Naive thymus-derived CD4-positive, alpha-beta T cell (primary cell): ENCODE data around the gene ROBO3. TPM values are rescaled to one million over a fixed set of nuclear protein-coding genes. Genes with fewer than 3 reads are reported as not detected.
A peak's percentile ranks its signal among the peaks of the same experiment; 100 is the strongest.

ENCODE experiments used
- ATAC-seq: fragments of 150-1000 bp; cut with Tn5 transposase; 2 replicates; pipeline ENCODE4 v1.10.0; 2021; ENCODE audit warnings: mild to moderate bottlenecking, moderate library complexity
- CTCF ChIA-PET: fragments of 350-600 bp; sonication (Branson Sonifier 250); formaldehyde crosslinking; loops from one replicate; lab custom pipeline; 2021; ENCODE audit warnings: antibody characterized with exemption; lab: Charles Lee
- POLR2A ChIA-PET: fragments of 350-600 bp; sonication (Branson Sonifier 250); formaldehyde crosslinking; loops from one replicate; lab custom pipeline; 2021; ENCODE audit warnings: antibody characterized with exemption, inconsistent platforms; lab: Charles Lee
- DNase-seq, 9 donors: peaks; one replicate each; pipeline versions ENCODE4 v3.0.0 to v3.0.0-alpha.2; 2020 to 2022; ENCODE audit warnings: mixed read lengths in 1 of 9
- H3K27ac ChIP-seq: one replicate; pipeline ENCODE4 v1.7.0; 2013; ENCODE audit warnings: mild to moderate bottlenecking, low read depth, low read length, moderate library complexity
- H3K27me3 ChIP-seq, 2 donors: one replicate each; pipeline ENCODE4 v1.7.0; 2013; ENCODE audit warnings: low read length in 2 of 2, mild to moderate bottlenecking in 2 of 2, moderate library complexity in 2 of 2; ENCODE audit not compliant: control insufficient read depth in 2 of 2, insufficient read depth in 2 of 2
- H3K36me3 ChIP-seq, 3 experiments: 1 replicate in 2 of 3; 2 replicates in 1 of 3; pipeline ENCODE4 v1.7.0; 2013; ENCODE audit warnings: low read length in 3 of 3, mild to moderate bottlenecking in 3 of 3, moderate library complexity in 1 of 3; ENCODE audit not compliant: insufficient read depth in 3 of 3, control insufficient read depth in 2 of 3
- H3K4me1 ChIP-seq, 2 donors: one replicate each; pipeline ENCODE4 v1.7.0; 2013; ENCODE audit warnings: low read length in 2 of 2, mild to moderate bottlenecking in 2 of 2, moderate library complexity in 1 of 2; ENCODE audit not compliant: control insufficient read depth in 2 of 2, insufficient read depth in 2 of 2
- H3K4me3 ChIP-seq: 2 replicates; pipeline ENCODE4 v1.7.0; 2013; ENCODE audit warnings: mild to moderate bottlenecking, low read length
- H3K9me3 ChIP-seq, 3 experiments: 1 replicate in 2 of 3; 2 replicates in 1 of 3; pipeline ENCODE4 v1.7.0; 2013; ENCODE audit warnings: low read length in 3 of 3; ENCODE audit not compliant: control insufficient read depth in 2 of 3
- H3K27ac Mint-ChIP-seq, 9 donors: one replicate each; pipeline ENCODE4 v1.8.0; 2020 to 2022; ENCODE audit warnings: mixed read lengths in 9 of 9, mild to moderate bottlenecking in 8 of 9, moderate library complexity in 5 of 9, inconsistent platforms in 2 of 9
- H3K27me3 Mint-ChIP-seq, 5 donors: one replicate each; pipeline ENCODE4 v1.8.0; 2021 to 2022; ENCODE audit warnings: mixed read lengths in 5 of 5, mild to moderate bottlenecking in 1 of 5
- H3K36me3 Mint-ChIP-seq, 5 donors: one replicate each; pipeline ENCODE4 v1.8.0; 2020 to 2022; ENCODE audit warnings: mixed read lengths in 5 of 5, mild to moderate bottlenecking in 3 of 5, inconsistent platforms in 1 of 5
- H3K4me1 Mint-ChIP-seq, 7 donors: one replicate each; pipeline ENCODE4 v1.8.0; 2020 to 2022; ENCODE audit warnings: mixed read lengths in 7 of 7, mild to moderate bottlenecking in 3 of 7, inconsistent platforms in 1 of 7
- H3K4me3 Mint-ChIP-seq, 10 donors: one replicate each; pipeline ENCODE4 v1.8.0; 2020 to 2022; ENCODE audit warnings: mild to moderate bottlenecking in 10 of 10, mixed read lengths in 10 of 10, moderate library complexity in 6 of 10, inconsistent platforms in 2 of 10
- H3K9me3 Mint-ChIP-seq, 11 donors: one replicate each; pipeline ENCODE4 v1.8.0; 2020 to 2022; ENCODE audit warnings: mixed read lengths in 11 of 11, mild to moderate bottlenecking in 4 of 11, inconsistent platforms in 1 of 11, moderate library complexity in 1 of 11
- intact Hi-C, 2 donors: fragments of 100-400 bp; cut with micrococcal nuclease; formaldehyde crosslinking; loops; one replicate each; pipeline ENCODE4 v1.15.1; 2023
- polyA plus RNA-seq, 2 donors: library from polyadenylated mRNA; unstranded; fragments of 300-500 nt; fragmentation: Illumina TruSeq; gene quantifications; one replicate each; pipeline ENCODE4 v1.2.3, GENCODE V29; 2021
- total RNA-seq, 6 experiments: library from RNA in 5 of 6; stranded (reverse) in 5 of 6; gene quantifications; 1 replicate in 5 of 6; 2 replicates in 1 of 6; pipeline ENCODE4 v1.2.3 and lab custom pipeline; 2021 to 2026

Gene ROBO3
- total and polyA plus RNA-seq, 7 experiments from 2014 or later = 3.6 to 51.3 (median 26.9) TPM

DNA sequence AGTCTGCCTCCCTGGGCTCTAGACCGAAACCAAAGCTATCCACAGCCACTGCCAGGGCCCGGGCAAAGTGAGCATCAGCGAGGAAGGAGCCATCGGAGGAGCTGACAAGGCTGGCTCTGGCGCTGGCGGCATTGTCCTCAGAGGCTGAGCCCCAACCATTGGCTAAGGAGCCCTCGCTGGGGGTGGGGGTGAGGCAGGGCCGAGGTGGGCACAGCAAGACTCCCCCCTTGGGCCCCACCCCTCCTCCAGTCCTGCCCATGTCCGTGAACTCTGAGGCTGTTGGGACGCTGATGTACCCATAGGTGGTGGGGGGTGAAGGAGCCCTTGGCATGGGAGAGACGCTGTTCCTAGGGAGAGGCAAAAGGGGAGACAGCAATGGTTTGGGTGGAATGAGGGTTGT lies 21.2 kb downstream of the ROBO3 start:
- Histone ChIP-seq H3K27me3 (no peaks in the 10 kb centered on the region), H3K4me1 (no peaks in the 10 kb centered on the region), H3K9me3 (no peaks in the 10 kb centered on the region), H3K36me3 (no peaks in the 10 kb centered on the region), H3K27ac (no peak overlapping the region), H3K4me3 (no peak overlapping the region)
- POLR2A ChIA-PET = no interaction called here
- H3K36me3 Mint-ChIP-seq = peaks cover 0 to 5% (median 0%) of the 10 kb centered on the region in 5 donors
- DNase-seq (no peak), ATAC-seq (peak; percentile 27)
- no peak overlapping the region for H3K4me3 Mint-ChIP-seq
- peaks cover 0 to 6% (median 0%) of the 10 kb centered on the region in 7 donors for H3K4me1 Mint-ChIP-seq
- peaks cover 0 to 2% (median 0%) of the 10 kb centered on the region in 11 donors for H3K9me3 Mint-ChIP-seq
- CTCF ChIA-PET = interaction anchor here (0.6 to 1.9 kb wide), 2 partner anchors 10 to 59 kb away, joined by 4 to 7 read pairs; no protein-coding TSS in a partner anchor
- H3K27ac Mint-ChIP-seq = no peak overlapping the region
- peaks cover 0 to 16% (median 14%) of the 10 kb centered on the region in 5 donors for H3K27me3 Mint-ChIP-seq
- intact Hi-C loops = no loop called here

DNA sequence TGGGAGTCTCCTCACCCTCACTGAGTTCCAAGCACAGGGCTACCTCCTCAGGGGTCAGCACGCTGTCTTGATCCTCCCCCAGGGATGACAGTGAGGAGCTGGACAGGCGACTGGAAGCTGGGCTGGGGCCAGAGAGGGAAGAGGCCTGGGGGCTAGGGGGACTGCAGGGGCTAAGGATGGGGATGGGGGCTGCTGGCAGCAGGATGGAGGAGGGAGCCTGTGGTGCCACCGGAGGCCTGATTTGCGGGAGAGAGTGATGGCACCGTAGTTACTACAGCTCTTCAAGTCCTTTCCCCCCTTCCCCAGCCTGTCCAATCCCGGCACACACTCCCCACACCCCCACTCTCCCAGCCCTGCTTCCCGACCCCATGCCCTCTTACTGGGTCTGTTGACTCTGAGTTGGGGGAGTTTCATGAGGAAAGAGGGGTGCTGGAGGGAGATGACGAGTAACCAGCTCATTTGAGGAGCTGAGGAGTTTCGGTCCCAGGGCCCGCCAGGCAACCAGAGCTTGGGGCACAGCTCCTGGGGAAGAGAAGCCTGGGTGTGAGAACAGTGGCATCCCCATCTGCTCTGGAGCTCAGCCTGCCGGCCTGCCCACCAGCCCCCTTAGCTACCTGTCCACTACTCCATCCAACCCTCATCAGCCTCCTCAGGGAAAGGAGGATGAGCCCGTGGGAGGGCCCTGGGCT lies 21.9 kb downstream of the ROBO3 start:
- no peak overlapping the region for H3K4me3 Mint-ChIP-seq
- intact Hi-C loops = no loop called here
- peaks cover 0 to 5% (median 0%) of the 10 kb centered on the region in 5 donors for H3K36me3 Mint-ChIP-seq
- Histone ChIP-seq H3K9me3 (no peaks in the 10 kb centered on the region), H3K4me1 (no peaks in the 10 kb centered on the region), H3K27ac (no peak overlapping the region), H3K36me3 (no peaks in the 10 kb centered on the region), H3K4me3 (no peak overlapping the region), H3K27me3 (no peaks in the 10 kb centered on the region)
- no peak for ATAC-seq
- peaks cover 0 to 16% (median 14%) of the 10 kb centered on the region in 5 donors for H3K27me3 Mint-ChIP-seq
- H3K9me3 Mint-ChIP-seq = peaks cover 0 to 2% (median 0%) of the 10 kb centered on the region in 11 donors
- no peak for DNase-seq
- CTCF ChIA-PET = interaction anchor here (0.6 to 1.9 kb wide), 2 partner anchors 11 to 60 kb away, joined by 4 to 7 read pairs; no protein-coding TSS in a partner anchor
- H3K4me1 Mint-ChIP-seq = peaks cover 0 to 6% (median 0%) of the 10 kb centered on the region in 7 donors
- POLR2A ChIA-PET = no interaction called here
- H3K27ac Mint-ChIP-seq = peak overlapping the region in 1 of 9 donors; percentile 87

DNA sequence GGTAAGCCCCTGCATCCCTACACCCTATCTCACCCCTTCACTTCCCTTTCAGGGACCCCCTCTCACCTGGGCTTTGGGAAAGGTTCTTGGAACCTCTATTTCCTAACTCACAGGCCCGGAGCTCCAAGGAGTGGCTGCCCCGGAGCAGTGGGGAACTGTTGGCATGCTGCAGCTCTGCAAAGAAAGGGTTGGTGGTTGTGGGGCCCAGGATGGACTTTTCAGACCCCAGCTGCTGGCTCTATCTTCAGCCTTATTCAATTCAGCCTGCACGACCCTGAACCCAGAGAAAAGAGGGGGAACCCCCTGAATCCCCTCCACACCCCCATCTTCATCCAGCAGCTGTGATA lies 22.4 kb downstream of the ROBO3 start:
- ChIA-PET POLR2A (no interaction called here), CTCF (interaction anchor here (1.9 kb wide), 1 partner anchor 11 kb away, joined by 7 read pairs; no protein-coding TSS in a partner anchor)
- no peak overlapping the region for H3K27ac ChIP-seq
- no peaks in the 10 kb centered on the region for H3K9me3 ChIP-seq
- peaks cover 0 to 8% (median 0%) of the 10 kb centered on the region in 7 donors for H3K4me1 Mint-ChIP-seq
- H3K27ac Mint-ChIP-seq = no peak overlapping the region
- H3K4me3 ChIP-seq = no peak overlapping the region
- peaks cover 0 to 5% (median 0%) of the 10 kb centered on the region in 5 donors for H3K36me3 Mint-ChIP-seq
- intact Hi-C loops = no loop called here
- H3K9me3 Mint-ChIP-seq = peaks cover 0 to 2% (median 0%) of the 10 kb centered on the region in 11 donors
- H3K4me1 ChIP-seq = no peaks in the 10 kb centered on the region
- peaks cover 0 to 16% (median 14%) of the 10 kb centered on the region in 5 donors for H3K27me3 Mint-ChIP-seq
- no peak overlapping the region for H3K4me3 Mint-ChIP-seq
- no peaks in the 10 kb centered on the region for H3K36me3 ChIP-seq
- no peaks in the 10 kb centered on the region for H3K27me3 ChIP-seq
- ATAC-seq (no peak), DNase-seq (no peak)

DNA sequence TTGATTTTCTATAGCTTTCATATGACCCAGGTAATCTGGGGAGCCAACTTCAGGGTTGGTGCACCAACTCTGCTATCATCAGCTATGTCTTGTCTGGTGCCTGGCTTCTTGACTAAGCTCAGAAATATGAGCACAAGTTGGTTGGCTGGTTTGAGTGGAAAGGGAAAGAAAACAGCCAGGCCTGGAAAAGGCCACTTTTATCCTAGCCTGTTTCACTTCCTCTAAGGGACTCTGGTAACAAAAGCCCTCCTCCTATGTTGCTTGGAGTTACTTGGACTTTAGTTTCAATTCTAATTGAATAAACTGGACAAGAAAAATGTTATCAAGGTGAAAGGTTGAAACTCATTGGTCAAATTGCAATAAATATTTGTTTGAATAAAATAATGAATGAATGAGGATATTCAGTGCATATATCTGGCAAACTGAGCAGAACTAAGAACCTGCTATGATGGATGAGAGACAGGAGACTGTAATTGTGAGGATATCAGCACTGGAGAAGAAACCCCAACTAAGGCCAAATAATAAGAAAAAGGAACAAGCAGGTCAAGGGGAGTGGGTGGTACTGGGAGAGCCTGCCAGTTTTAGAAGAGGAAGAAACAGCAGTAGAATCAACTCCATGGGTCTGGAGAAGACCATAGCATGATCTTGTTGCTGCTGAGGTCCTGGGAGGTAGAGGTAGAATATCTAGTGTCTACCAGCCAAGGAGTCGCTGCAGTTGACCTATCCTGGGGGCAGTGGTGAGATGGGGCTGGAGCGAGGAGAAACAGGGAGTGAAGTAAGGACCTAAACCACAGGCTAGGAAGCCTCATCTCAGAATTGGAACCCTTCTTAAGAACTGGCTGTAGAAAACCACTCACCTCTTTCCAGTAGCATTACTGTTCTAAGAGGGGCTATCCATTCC lies 24.2 kb downstream of the ROBO3 start:
- intact Hi-C loops = no loop called here
- no peak overlapping the region for H3K27ac Mint-ChIP-seq

GRCh38 chr11:124890151-124890550 lies 24.9 kb downstream of the ROBO3 start:
- intact Hi-C loops = no loop called here
- ATAC-seq (no peak), DNase-seq (no peak)
- H3K9me3 Mint-ChIP-seq = peaks cover 0 to 2% (median 0%) of the 10 kb centered on the region in 11 donors
- H3K27ac Mint-ChIP-seq = no peak overlapping the region
- no peaks in the 10 kb centered on the region for H3K36me3 Mint-ChIP-seq
- H3K27me3 ChIP-seq = no peaks in the 10 kb centered on the region
- ChIA-PET CTCF (interaction anchor here (0.7 to 0.8 kb wide), 2 partner anchors 9 to 10 kb away, joined by 3 to 4 read pairs; no protein-coding TSS in a partner anchor), POLR2A (no interaction called here)
- H3K9me3 ChIP-seq = no peaks in the 10 kb centered on the region
- peaks cover 0 to 10% (median 0%) of the 10 kb centered on the region in 7 donors for H3K4me1 Mint-ChIP-seq
- H3K4me3 Mint-ChIP-seq = no peak overlapping the region
- H3K4me1 ChIP-seq = no peaks in the 10 kb centered on the region
- H3K27me3 Mint-ChIP-seq = peaks cover 0 to 16% (median 14%) of the 10 kb centered on the region in 5 donors
- no peak overlapping the region for H3K27ac ChIP-seq
- no peak overlapping the region for H3K4me3 ChIP-seq
- H3K36me3 ChIP-seq = no peaks in the 10 kb centered on the region

More for the DNA sequence above, 24.2 kb downstream of the ROBO3 start:
- DNase-seq = no peak
- ChIA-PET POLR2A (interaction anchor here (0.6 to 1.6 kb wide), 2 partner anchors 13 to 215 kb away, joined by 4 to 7 read pairs; no protein-coding TSS in a partner anchor), CTCF (interaction anchor here (0.7 kb wide), 1 partner anchor 8 kb away, joined by 3 read pairs; no protein-coding TSS in a partner anchor)
- no peaks in the 10 kb centered on the region for H3K36me3 Mint-ChIP-seq
- H3K4me1 Mint-ChIP-seq = peaks cover 0 to 10% (median 0%) of the 10 kb centered on the region in 7 donors
- H3K9me3 ChIP-seq = no peaks in the 10 kb centered on the region
- no peaks in the 10 kb centered on the region for H3K27me3 ChIP-seq
- H3K4me3 ChIP-seq = no peak overlapping the region
- peaks cover 0 to 16% (median 14%) of the 10 kb centered on the region in 5 donors for H3K27me3 Mint-ChIP-seq
- H3K36me3 ChIP-seq = no peaks in the 10 kb centered on the region
- no peaks in the 10 kb centered on the region for H3K4me1 ChIP-seq
- H3K27ac ChIP-seq = no peak overlapping the region
- ATAC-seq = no peak
- H3K4me3 Mint-ChIP-seq = no peak overlapping the region
- H3K9me3 Mint-ChIP-seq = peaks cover 0 to 2% (median 0%) of the 10 kb centered on the region in 11 donors

DNA sequence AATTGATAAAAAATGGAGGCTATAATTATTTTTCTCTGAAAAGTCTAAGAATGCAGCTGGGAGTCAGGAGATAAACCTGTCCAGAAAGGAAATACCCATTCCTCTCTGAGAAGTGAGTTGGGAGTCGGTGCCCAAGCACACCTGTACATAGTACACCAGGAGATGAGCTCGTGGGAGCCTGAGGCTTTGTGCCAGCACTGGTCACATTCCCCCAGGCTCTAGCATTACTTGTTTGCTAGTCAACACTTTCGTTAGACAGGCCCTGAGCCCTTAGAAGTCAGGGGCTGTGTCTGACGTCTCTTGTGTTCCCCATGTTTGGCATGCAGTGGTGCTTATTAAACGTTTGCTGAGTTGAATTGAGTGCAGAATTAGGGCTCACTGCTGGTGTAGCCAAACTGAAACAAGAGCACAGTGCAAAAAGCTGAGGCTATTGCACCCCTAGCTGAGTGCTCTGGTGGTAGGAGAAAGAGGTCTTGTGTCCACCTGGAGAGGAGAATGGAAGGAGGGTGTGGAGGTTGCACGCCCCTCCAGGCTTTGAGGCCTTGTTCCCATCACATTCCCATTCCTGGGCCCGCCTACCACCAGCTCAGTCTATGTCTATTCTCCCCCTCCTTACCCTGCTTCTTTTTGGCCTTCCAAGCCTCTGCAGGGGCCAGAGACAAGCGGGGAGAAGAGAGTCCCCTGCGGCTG lies 25.6 kb downstream of the ROBO3 start:
- ChIA-PET POLR2A (no interaction called here), CTCF (interaction anchor here (0.8 kb wide), 1 partner anchor 10 kb away, joined by 4 read pairs; no protein-coding TSS in a partner anchor)
- Histone ChIP-seq H3K27ac (no peak overlapping the region), H3K4me3 (no peak overlapping the region), H3K36me3 (no peaks in the 10 kb centered on the region), H3K27me3 (no peaks in the 10 kb centered on the region), H3K4me1 (no peaks in the 10 kb centered on the region), H3K9me3 (no peaks in the 10 kb centered on the region)
- DNase-seq (no peak), ATAC-seq (no peak)
- no peak overlapping the region for H3K27ac Mint-ChIP-seq
- H3K27me3 Mint-ChIP-seq = peaks cover 0 to 16% (median 14%) of the 10 kb centered on the region in 5 donors
- no peaks in the 10 kb centered on the region for H3K36me3 Mint-ChIP-seq
- H3K4me3 Mint-ChIP-seq = no peak overlapping the region
- H3K4me1 Mint-ChIP-seq = peaks cover 0 to 10% (median 0%) of the 10 kb centered on the region in 7 donors
- intact Hi-C loops = no loop called here
- peaks cover 0 to 2% (median 0%) of the 10 kb centered on the region in 11 donors for H3K9me3 Mint-ChIP-seq
